HepG2 (cell line): Measurements from ENCODE around the gene HPCAL1. TPM values are rescaled to one million over a fixed set of nuclear protein-coding genes. Genes with fewer than 3 reads are reported as not detected.

Experiments used
- ARHGAP35 ChIP-seq: sonication (generic); formaldehyde crosslinking; IDR thresholded peaks from 2 replicates; pipeline ENCODE4 v1.9.0; 2022; ENCODE audit warnings: mild to moderate bottlenecking, inconsistent platforms, moderate library complexity, missing genetic modification reagents, borderline replicate concordance
- GATAD1 ChIP-seq: IDR thresholded peaks from 2 replicates; pipeline ENCODE4 v1.6.1; 2016; ENCODE audit warnings: missing genetic modification reagents, missing compliant biosample characterization
- HNRNPL ChIP-seq: fragments of 200-400 bp; formaldehyde crosslinking; IDR thresholded peaks from 2 replicates; pipeline ENCODE4 v1.6.1; 2017; ENCODE audit warnings: mild to moderate bottlenecking, low read depth, low read length
- JDP2 ChIP-seq: sonication (generic); formaldehyde crosslinking; IDR thresholded peaks from 2 replicates; pipeline ENCODE4 v1.8.1; 2022; ENCODE audit warnings: missing genetic modification reagents, borderline replicate concordance
- MED8 ChIP-seq: sonication (generic); formaldehyde crosslinking; IDR thresholded peaks from 2 replicates; pipeline ENCODE4 v1.8.1; 2023; ENCODE audit warnings: mild to moderate bottlenecking, missing genetic modification reagents; ENCODE audit not compliant: insufficient replicate concordance
- NFIC ChIP-seq: IDR thresholded peaks from 2 replicates; pipeline ENCODE4 v1.6.1; 2012; ENCODE audit warnings: mild to moderate bottlenecking, low read length, inconsistent platforms
- SP140L ChIP-seq: sonication (generic); formaldehyde crosslinking; IDR thresholded peaks from 2 replicates; pipeline ENCODE4 v1.4.0; 2020; ENCODE audit warnings: missing genetic modification reagents, borderline replicate concordance
- SRSF4 ChIP-seq: fragments of 200-400 bp; formaldehyde crosslinking; IDR thresholded peaks from one replicate; pipeline ENCODE4 v1.6.1; 2018; ENCODE audit warnings: mild to moderate bottlenecking, low read depth, low read length, moderate library complexity; ENCODE audit not compliant: poor library complexity, severe bottlenecking
- TEAD3 ChIP-seq: optimal IDR thresholded peaks from 2 replicates; pipeline ENCODE3; 2016; ENCODE audit warnings: borderline replicate concordance
- ZBTB38 ChIP-seq: sonication (generic); formaldehyde crosslinking; IDR thresholded peaks from 2 replicates; pipeline ENCODE4 v1.5.1; 2020; ENCODE audit warnings: mild to moderate bottlenecking, missing genetic modification reagents
- ZNF121 ChIP-seq: sonication (generic); formaldehyde crosslinking; IDR thresholded peaks from 2 replicates; pipeline ENCODE4 v1.5.0; 2020; ENCODE audit warnings: mild to moderate bottlenecking, missing genetic modification reagents
- ZNF138 ChIP-seq: sonication (generic); formaldehyde crosslinking; IDR thresholded peaks from 2 replicates; pipeline ENCODE4 v1.5.0; 2020; ENCODE audit warnings: mild to moderate bottlenecking, low read depth, missing genetic modification reagents
- ZNF33B ChIP-seq: sonication (generic); formaldehyde crosslinking; IDR thresholded peaks from 2 replicates; pipeline ENCODE4 v1.5.1; 2020; ENCODE audit warnings: mild to moderate bottlenecking, missing genetic modification reagents
- ZNF383 ChIP-seq: sonication (generic); formaldehyde crosslinking; IDR thresholded peaks from 2 replicates; pipeline ENCODE4 v1.4.0; 2020; ENCODE audit warnings: missing genetic modification reagents, mild to moderate bottlenecking, borderline replicate concordance
- ZNF768 ChIP-seq: sonication (generic); formaldehyde crosslinking; IDR thresholded peaks from 2 replicates; pipeline ENCODE4 v1.4.0; 2020; ENCODE audit warnings: missing genetic modification reagents
- polyA plus RNA-seq, 8 experiments: library from polyadenylated mRNA; depleted of rRNA in 3 of 8; stranded (reverse) in 7 of 8; unstranded in 1 of 8; fragments of >200 nt; fragmentation: Illumina TruSeq in 4 of 8; extraction: Trizol in 4 of 8; gene quantifications; 2 replicates each; pipeline versions ENCODE4 v1.2.1 to v1.2.3, GENCODE V29; 2011 to 2016; ENCODE audit warnings: low read depth in 4 of 8, missing spikeins in 1 of 8, mixed read lengths in 1 of 8; ENCODE audit not compliant: insufficient read depth in 1 of 8
- total RNA-seq, 5 experiments: library from RNA; depleted of rRNA; stranded (reverse); fragments of >200 nt; fragmentation: Illumina TruSeq; extraction: Trizol; gene quantifications; 2 replicates each; pipeline ENCODE4 v1.2.3, GENCODE V29; 2016; ENCODE audit warnings: low read depth in 1 of 5
- TF ChIP-seq, protein P1 (sequence below): sonication (generic); formaldehyde crosslinking; IDR thresholded peaks from 2 replicates; pipeline ENCODE4 v1.4.0; 2020; ENCODE audit warnings: missing genetic modification reagents, borderline replicate concordance
- TF ChIP-seq, protein P2 (sequence below): sonication (generic); formaldehyde crosslinking; IDR thresholded peaks from 2 replicates; pipeline ENCODE4 v1.5.1; 2020; ENCODE audit warnings: mild to moderate bottlenecking, moderate library complexity, missing genetic modification reagents
- TF ChIP-seq, protein P3 (sequence below): sonication (generic); formaldehyde crosslinking; IDR thresholded peaks from 2 replicates; pipeline ENCODE4 v1.8.0; 2023; ENCODE audit warnings: mild to moderate bottlenecking, missing genetic modification reagents
- TF ChIP-seq, protein P4 (sequence below): sonication (generic); formaldehyde crosslinking; IDR thresholded peaks from 2 replicates; pipeline ENCODE4 v1.8.1; 2023; ENCODE audit warnings: mild to moderate bottlenecking, missing genetic modification reagents, borderline replicate concordance
- TF ChIP-seq, protein P5 (sequence below): IDR thresholded peaks from 2 replicates; pipeline ENCODE4 v1.6.1; 2012; ENCODE audit warnings: low read length, improper control_type of control experiment
- TF ChIP-seq, protein P6 (sequence below): fragments of 450-650 bp; IDR thresholded peaks from 2 replicates; pipeline ENCODE4 v1.6.1; 2017

The HPCAL1 gene
- total and polyA plus RNA-seq, 2 of the 13 experiments (the other 11 are each of a cell fraction or from before 2014, with no cell fraction given), result 29.5 to 29.9 TPM

DNA sequence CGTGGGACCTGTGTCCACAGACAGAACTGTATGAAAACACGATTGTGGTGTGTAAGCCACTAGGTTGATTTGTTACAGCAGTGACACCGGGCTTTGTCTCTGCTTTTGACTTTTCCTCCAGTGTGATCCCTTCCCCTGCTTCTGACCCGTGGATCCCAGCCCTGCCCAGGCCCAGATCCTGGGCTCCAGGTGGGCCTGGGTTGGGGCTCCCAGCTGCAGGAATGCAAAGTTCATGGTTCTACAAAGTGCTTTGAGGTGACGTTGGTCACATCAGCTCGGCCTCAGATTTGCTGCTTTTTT, 26.8 kb downstream of the HPCAL1 start (continued):
- TF ChIP-seq, protein P1, sequence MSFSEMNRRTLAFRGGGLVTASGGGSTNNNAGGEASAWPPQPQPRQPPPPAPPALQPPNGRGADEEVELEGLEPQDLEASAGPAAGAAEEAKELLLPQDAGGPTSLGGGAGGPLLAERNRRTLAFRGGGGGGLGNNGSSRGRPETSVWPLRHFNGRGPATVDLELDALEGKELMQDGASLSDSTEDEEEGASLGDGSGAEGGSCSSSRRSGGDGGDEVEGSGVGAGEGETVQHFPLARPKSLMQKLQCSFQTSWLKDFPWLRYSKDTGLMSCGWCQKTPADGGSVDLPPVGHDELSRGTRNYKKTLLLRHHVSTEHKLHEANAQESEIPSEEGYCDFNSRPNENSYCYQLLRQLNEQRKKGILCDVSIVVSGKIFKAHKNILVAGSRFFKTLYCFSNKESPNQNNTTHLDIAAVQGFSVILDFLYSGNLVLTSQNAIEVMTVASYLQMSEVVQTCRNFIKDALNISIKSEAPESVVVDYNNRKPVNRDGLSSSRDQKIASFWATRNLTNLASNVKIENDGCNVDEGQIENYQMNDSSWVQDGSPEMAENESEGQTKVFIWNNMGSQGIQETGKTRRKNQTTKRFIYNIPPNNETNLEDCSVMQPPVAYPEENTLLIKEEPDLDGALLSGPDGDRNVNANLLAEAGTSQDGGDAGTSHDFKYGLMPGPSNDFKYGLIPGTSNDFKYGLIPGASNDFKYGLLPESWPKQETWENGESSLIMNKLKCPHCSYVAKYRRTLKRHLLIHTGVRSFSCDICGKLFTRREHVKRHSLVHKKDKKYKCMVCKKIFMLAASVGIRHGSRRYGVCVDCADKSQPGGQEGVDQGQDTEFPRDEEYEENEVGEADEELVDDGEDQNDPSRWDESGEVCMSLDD (CRISPR knock-in tag), result no peak
- no peak for TF ChIP-seq ZNF768
- TF ChIP-seq ZNF383 (CRISPR knock-in tag), result no peak
- TF ChIP-seq, protein P2, sequence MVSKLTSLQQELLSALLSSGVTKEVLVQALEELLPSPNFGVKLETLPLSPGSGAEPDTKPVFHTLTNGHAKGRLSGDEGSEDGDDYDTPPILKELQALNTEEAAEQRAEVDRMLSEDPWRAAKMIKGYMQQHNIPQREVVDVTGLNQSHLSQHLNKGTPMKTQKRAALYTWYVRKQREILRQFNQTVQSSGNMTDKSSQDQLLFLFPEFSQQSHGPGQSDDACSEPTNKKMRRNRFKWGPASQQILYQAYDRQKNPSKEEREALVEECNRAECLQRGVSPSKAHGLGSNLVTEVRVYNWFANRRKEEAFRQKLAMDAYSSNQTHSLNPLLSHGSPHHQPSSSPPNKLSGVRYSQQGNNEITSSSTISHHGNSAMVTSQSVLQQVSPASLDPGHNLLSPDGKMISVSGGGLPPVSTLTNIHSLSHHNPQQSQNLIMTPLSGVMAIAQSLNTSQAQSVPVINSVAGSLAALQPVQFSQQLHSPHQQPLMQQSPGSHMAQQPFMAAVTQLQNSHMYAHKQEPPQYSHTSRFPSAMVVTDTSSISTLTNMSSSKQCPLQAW (CRISPR knock-in tag), result peak; percentile 70
- TF ChIP-seq, protein P3, sequence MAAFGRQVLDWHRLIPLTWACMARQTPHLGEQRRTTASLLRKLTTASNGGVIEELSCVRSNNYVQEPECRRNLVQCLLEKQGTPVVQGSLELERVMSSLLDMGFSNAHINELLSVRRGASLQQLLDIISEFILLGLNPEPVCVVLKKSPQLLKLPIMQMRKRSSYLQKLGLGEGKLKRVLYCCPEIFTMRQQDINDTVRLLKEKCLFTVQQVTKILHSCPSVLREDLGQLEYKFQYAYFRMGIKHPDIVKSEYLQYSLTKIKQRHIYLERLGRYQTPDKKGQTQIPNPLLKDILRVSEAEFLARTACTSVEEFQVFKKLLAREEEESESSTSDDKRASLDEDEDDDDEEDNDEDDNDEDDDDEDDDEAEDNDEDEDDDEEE, result no peak
- TF ChIP-seq ARHGAP35 (CRISPR knock-in tag), result no peak
- TF ChIP-seq TEAD3, result peak; percentile 76
- no peak for TF ChIP-seq ZNF33B (CRISPR knock-in tag)
- no peak for TF ChIP-seq NFIC
- no peak for TF ChIP-seq JDP2 (CRISPR knock-in tag)
- TF ChIP-seq, protein P4, sequence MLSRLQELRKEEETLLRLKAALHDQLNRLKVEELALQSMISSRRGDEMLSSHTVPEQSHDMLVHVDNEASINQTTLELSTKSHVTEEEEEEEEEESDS (CRISPR knock-in tag), result no peak
- TF ChIP-seq HNRNPL, result no peak
- TF ChIP-seq, protein P5, sequence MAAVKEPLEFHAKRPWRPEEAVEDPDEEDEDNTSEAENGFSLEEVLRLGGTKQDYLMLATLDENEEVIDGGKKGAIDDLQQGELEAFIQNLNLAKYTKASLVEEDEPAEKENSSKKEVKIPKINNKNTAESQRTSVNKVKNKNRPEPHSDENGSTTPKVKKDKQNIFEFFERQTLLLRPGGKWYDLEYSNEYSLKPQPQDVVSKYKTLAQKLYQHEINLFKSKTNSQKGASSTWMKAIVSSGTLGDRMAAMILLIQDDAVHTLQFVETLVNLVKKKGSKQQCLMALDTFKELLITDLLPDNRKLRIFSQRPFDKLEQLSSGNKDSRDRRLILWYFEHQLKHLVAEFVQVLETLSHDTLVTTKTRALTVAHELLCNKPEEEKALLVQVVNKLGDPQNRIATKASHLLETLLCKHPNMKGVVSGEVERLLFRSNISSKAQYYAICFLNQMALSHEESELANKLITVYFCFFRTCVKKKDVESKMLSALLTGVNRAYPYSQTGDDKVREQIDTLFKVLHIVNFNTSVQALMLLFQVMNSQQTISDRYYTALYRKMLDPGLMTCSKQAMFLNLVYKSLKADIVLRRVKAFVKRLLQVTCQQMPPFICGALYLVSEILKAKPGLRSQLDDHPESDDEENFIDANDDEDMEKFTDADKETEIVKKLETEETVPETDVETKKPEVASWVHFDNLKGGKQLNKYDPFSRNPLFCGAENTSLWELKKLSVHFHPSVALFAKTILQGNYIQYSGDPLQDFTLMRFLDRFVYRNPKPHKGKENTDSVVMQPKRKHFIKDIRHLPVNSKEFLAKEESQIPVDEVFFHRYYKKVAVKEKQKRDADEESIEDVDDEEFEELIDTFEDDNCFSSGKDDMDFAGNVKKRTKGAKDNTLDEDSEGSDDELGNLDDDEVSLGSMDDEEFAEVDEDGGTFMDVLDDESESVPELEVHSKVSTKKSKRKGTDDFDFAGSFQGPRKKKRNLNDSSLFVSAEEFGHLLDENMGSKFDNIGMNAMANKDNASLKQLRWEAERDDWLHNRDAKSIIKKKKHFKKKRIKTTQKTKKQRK, result no peak
- no peak for TF ChIP-seq MED8 (CRISPR knock-in tag)
- TF ChIP-seq ZNF138 (CRISPR knock-in tag), result no peak
- TF ChIP-seq, protein P6, sequence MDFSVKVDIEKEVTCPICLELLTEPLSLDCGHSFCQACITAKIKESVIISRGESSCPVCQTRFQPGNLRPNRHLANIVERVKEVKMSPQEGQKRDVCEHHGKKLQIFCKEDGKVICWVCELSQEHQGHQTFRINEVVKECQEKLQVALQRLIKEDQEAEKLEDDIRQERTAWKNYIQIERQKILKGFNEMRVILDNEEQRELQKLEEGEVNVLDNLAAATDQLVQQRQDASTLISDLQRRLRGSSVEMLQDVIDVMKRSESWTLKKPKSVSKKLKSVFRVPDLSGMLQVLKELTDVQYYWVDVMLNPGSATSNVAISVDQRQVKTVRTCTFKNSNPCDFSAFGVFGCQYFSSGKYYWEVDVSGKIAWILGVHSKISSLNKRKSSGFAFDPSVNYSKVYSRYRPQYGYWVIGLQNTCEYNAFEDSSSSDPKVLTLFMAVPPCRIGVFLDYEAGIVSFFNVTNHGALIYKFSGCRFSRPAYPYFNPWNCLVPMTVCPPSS, result no peak
- no peak for TF ChIP-seq SP140L (CRISPR knock-in tag)
- no peak for TF ChIP-seq GATAD1 (CRISPR knock-in tag)
- TF ChIP-seq SRSF4, result no peak
- 0 out of 2 replicates have a peak, but pooled peaks have one; percentile 6 for TF ChIP-seq ZBTB38 (CRISPR knock-in tag)
- TF ChIP-seq ZNF121, result no peak
